SK-N-MC (cell line): Measurements from ENCODE around the gene CACNB3.

Experiments
- EZH2 ChIP-seq: fragments of 200-600 bp; sonication (generic); IDR thresholded peaks from one replicate; pipeline ENCODE4 v1.6.1; 2017; ENCODE audit warnings: antibody characterized with exemption
- POLR2AphosphoS5 ChIP-seq: IDR thresholded peaks from 2 replicates; pipeline ENCODE4 v1.6.1; 2012; ENCODE audit warnings: mild to moderate bottlenecking, low read depth, low read length, borderline replicate concordance

DNA sequence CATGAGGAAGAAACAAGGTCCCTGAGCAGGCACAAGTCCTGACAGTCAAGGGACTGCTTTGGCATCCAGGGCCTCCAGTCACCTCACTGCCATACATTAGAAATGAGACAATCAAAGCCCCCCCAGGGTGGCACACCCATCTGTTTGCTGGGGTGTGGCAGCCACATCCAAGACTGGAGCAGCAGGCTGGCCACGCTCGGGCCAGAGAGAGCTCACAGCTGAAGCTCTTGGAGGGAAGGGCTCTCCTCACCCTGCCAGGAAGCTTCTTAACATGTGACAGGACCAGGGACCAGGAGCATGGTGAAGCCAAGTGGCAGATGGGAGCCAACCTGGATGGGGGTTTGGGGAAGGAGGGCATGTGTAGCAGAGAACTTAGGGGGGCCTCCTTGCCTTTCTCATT lies 10.0 kb downstream of the CACNB3 start:
- no peak for TF ChIP-seq EZH2
- no peak for TF ChIP-seq POLR2AphosphoS5
